ENCODE results near the gene RAB3GAP2.
"Not testable (repeated sequence)": the region's sequence is repeated elsewhere in the genome, so short reads cannot be mapped to it uniquely, and the experiment has no call there.

RAB3GAP2 gene

GRCh38 chr1:220160027-220160426, 112.2 kb downstream of the RAB3GAP2 start:
- no peaks in the 10 kb centered on the region for H3K27me3 Mint-ChIP-seq
- no peak overlapping the region for H3K4me3 Mint-ChIP-seq
- H3K27ac Mint-ChIP-seq: no peak overlapping the region
- no peaks in the 10 kb centered on the region for H3K9me3 Mint-ChIP-seq
- peaks cover 14% of the 10 kb centered on the region for H3K36me3 Mint-ChIP-seq
- peaks cover 15% of the 10 kb centered on the region for H3K4me1 Mint-ChIP-seq

DNA sequence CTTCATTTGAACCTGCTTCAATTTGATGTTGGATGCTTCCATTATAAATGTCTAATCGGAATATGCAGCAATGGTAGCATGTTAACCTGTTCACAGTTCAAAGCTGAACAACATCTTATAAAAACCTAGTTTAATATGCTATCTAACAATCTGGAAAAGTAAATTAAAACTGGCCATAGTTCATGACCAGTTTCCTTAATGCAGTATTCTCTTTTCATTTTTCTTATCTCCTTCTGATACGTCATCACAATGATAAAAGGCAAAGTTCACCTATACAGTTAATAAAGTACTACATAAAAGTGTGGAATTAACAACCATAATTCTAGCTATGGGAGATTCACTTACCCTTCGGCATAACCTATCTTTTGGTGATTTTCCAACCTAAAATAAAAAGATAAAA, 113.2 kb downstream of the RAB3GAP2 start:
- Mint-ChIP-seq H3K9me3 (no peaks in the 10 kb centered on the region), H3K4me1 (peaks cover 15% of the 10 kb centered on the region), H3K27ac (no peak overlapping the region), H3K27me3 (no peaks in the 10 kb centered on the region), H3K36me3 (peaks cover 14% of the 10 kb centered on the region), H3K4me3 (no peak overlapping the region)

DNA sequence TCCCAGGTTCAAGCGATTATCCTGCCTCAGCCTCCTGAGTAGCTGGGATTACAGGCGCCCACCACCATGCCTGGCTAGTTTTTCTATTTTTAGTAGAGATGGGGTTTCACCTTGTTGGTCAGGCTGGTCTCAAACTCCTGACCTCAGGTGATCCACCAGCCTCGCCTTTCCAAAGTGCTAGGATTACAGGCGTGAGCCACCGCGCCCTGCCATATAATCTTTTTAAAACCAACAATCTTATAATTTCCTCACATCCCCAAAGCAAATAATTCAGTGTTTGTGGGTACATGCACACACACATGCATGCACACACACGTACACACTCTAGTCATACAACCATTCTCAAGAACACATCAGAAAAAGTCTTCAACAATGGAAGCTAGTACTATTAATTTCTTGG, 113.7 kb downstream of the RAB3GAP2 start:
- H3K27ac Mint-ChIP-seq, H3K4me3 Mint-ChIP-seq, H3K27me3 Mint-ChIP-seq, H3K9me3 Mint-ChIP-seq: not testable (repeated sequence)
- Mint-ChIP-seq H3K36me3 (peaks cover 14% of the 10 kb centered on the region), H3K4me1 (peaks cover 15% of the 10 kb centered on the region)

- Mint-ChIP-seq H3K9me3 (no peaks in the 10 kb centered on the region), H3K27ac (no peak overlapping the region), H3K4me1 (peaks cover 15% of the 10 kb centered on the region), H3K4me3 (no peak overlapping the region), H3K27me3 (no peaks in the 10 kb centered on the region), H3K36me3 (peaks cover 16% of the 10 kb centered on the region)
These were observed 114.5 kb downstream of the RAB3GAP2 start for GRCh38 chr1:220157738-220158137.

GRCh38 chr1:220156620-220157146, 115.6 kb downstream of the RAB3GAP2 start:
- Mint-ChIP-seq H3K27me3 (no peaks in the 10 kb centered on the region), H3K36me3 (peaks cover 18% of the 10 kb centered on the region), H3K4me3 (no peak overlapping the region), H3K27ac (peak overlapping the region; percentile 76), H3K4me1 (peaks cover 15% of the 10 kb centered on the region), H3K9me3 (no peaks in the 10 kb centered on the region)

- no peaks in the 10 kb centered on the region for H3K27me3 Mint-ChIP-seq
- no peak overlapping the region for H3K4me3 Mint-ChIP-seq
- H3K27ac Mint-ChIP-seq: no peak overlapping the region
- no peaks in the 10 kb centered on the region for H3K9me3 Mint-ChIP-seq
- H3K36me3 Mint-ChIP-seq: peaks cover 14% of the 10 kb centered on the region
- peaks cover 8% of the 10 kb centered on the region for H3K4me1 Mint-ChIP-seq
These were observed 119.1 kb downstream of the RAB3GAP2 start for GRCh38 chr1:220153147-220153546.

GRCh38 chr1:220151454-220151853, 120.8 kb downstream of the RAB3GAP2 start:
- H3K27ac Mint-ChIP-seq: peak overlapping the region; percentile 66
- no peaks in the 10 kb centered on the region for H3K9me3 Mint-ChIP-seq

DNA sequence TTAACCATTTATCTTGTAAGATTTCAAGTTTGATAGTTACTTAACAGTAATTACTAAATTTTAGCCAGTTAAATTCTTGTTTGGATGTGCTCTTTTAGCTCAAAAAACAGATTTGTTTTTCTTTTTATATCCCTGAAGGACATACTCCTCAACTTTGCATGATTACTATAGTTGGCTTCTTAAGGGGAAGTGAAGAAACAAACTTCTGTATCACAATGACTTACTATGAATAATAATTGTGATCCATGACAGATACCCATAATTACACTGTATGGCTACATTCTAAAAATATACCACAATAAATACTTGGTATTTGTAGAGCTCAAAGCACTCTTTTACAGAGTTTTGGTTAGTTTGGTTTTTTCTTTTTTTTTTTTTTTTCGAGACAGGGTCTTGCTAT, 122.5 kb downstream of the RAB3GAP2 start:
- H3K4me3 Mint-ChIP-seq: no peak overlapping the region
- no peaks in the 10 kb centered on the region for H3K27me3 Mint-ChIP-seq
- H3K27ac Mint-ChIP-seq: no peak overlapping the region
- no peaks in the 10 kb centered on the region for H3K9me3 Mint-ChIP-seq
- H3K36me3 Mint-ChIP-seq: peaks cover 13% of the 10 kb centered on the region
- no peaks in the 10 kb centered on the region for H3K4me1 Mint-ChIP-seq

More at GRCh38 chr1:220151454-220151853, 120.8 kb downstream of the RAB3GAP2 start:
- Mint-ChIP-seq H3K36me3 (peaks cover 10% of the 10 kb centered on the region), H3K4me3 (no peak overlapping the region), H3K27me3 (no peaks in the 10 kb centered on the region), H3K4me1 (no peaks in the 10 kb centered on the region)

DNA sequence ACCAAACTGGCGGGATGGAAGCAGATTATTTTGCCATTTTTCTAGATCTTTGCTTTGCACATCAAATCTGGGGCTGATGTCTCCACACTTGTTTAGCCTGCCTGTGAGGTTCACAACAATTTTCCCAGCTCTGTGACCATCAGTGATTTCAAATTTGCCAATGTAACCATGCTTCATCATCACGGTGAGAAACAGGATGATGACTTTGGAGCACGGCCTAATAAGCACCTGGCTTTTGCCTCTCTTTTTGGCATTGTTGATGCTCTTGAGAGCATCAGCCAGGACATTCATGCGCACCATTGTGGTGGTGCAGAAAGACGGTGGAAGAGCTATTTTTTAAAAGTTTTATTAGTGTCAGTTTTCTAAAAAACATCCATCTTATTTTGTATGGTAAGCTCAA, 128.2 kb downstream of the RAB3GAP2 start:
- Mint-ChIP-seq H3K27me3 (no peaks in the 10 kb centered on the region), H3K4me3 (no peak overlapping the region), H3K27ac (no peak overlapping the region), H3K4me1 (no peaks in the 10 kb centered on the region), H3K36me3 (peaks cover 12% of the 10 kb centered on the region), H3K9me3 (no peaks in the 10 kb centered on the region)

DNA sequence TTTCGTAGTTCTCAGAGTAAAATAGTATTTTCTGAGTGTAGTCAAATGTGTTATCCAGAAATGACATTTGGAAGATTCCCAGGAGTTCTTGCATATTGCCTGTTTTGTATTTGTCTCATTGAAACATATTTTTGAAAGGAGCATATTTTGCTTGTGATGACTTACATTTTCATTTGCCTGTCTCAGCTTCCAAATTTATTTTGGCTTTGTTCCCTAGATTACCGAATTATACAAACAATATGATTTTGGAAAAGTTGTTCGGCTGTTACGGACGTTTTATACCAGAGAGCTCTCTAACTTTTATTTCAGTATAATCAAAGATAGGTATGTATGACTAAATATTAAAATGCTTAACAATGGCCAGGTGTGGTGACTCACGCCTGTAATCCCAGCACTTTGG, 132.3 kb downstream of the RAB3GAP2 start:
- no peak overlapping the region for H3K27ac Mint-ChIP-seq
- no peaks in the 10 kb centered on the region for H3K27me3 Mint-ChIP-seq
- H3K4me1 Mint-ChIP-seq: peaks cover 9% of the 10 kb centered on the region
- no peak overlapping the region for H3K4me3 Mint-ChIP-seq
- no peaks in the 10 kb centered on the region for H3K9me3 Mint-ChIP-seq
- H3K36me3 Mint-ChIP-seq: peaks cover 9% of the 10 kb centered on the region

DNA sequence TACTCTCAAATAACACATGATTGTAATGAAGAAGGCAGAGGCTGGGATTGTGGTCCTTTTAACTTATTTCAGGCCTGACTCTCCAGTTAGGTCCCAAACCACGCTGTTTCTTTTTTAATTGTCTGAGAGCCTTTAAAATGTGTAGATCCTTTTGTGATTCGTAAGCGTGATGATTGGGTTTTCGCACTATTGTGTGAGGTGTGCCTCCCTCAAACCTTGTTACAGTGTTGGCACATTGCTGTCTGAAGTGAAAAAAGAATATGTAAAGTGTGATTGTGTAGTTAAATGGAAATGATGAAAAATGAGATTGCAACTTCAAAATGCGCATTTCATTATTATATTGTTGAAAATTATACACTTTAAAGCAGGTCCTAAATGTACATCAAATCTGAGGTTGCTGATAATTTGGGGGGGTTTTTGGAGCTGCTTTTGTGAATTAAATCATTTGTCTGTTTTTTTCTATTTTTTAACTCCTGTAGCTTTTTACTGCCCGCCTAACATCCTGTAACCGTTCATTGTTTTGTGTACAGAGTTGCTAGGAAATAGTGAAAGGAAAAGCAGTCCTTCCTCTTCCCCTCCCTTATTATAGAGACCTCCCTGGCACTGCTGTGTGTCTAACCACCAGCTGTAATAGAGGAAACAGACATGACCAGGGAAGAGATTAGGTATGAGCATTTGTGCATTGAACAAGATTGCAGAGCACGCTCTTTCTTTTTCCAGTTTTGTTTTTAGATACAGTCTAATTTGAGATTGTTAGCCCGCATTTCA, 135.1 kb downstream of the RAB3GAP2 start:
- Mint-ChIP-seq H3K27me3 (no peaks in the 10 kb centered on the region), H3K9me3 (no peaks in the 10 kb centered on the region), H3K4me3 (no peak overlapping the region), H3K4me1 (peaks cover 9% of the 10 kb centered on the region), H3K27ac (peak overlapping the region; percentile 55), H3K36me3 (peaks cover 15% of the 10 kb centered on the region)

DNA sequence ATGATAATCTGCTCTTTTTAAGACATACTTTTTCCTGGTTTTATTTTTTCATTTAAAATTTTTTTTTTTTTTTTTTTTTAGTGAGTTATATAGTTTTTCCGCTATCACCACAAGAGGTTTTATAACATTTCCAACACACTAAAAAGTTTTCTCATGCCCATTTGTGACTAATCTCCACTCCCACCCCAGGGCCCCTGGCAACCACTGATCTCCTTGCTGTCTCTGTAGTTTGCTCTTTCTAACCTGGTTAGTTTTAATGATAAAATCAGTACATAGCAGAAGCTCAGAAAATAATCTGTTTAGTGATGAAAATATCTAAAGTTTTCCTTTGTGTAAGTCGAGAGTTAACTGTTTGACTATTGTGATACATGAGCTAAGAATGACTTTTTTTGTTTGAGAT, 136.5 kb downstream of the RAB3GAP2 start:
- Mint-ChIP-seq H3K27me3 (no peaks in the 10 kb centered on the region), H3K27ac (no peak overlapping the region), H3K4me3 (no peak overlapping the region), H3K36me3 (peaks cover 16% of the 10 kb centered on the region), H3K9me3 (no peaks in the 10 kb centered on the region), H3K4me1 (peaks cover 9% of the 10 kb centered on the region)

- H3K4me3 Mint-ChIP-seq: no peak overlapping the region
- no peaks in the 10 kb centered on the region for H3K9me3 Mint-ChIP-seq
- H3K36me3 Mint-ChIP-seq: peaks cover 32% of the 10 kb centered on the region
- H3K27ac Mint-ChIP-seq: no peak overlapping the region
- H3K4me1 Mint-ChIP-seq: peaks cover 10% of the 10 kb centered on the region
- H3K27me3 Mint-ChIP-seq: no peaks in the 10 kb centered on the region
These were observed 142.6 kb downstream of the RAB3GAP2 start for GRCh38 chr1:220129479-220130210.

GRCh38 chr1:220127076-220127475, 145.2 kb downstream of the RAB3GAP2 start:
- no peaks in the 10 kb centered on the region for H3K9me3 Mint-ChIP-seq
- peaks cover 24% of the 10 kb centered on the region for H3K36me3 Mint-ChIP-seq
- H3K4me1 Mint-ChIP-seq: peaks cover 18% of the 10 kb centered on the region
- H3K27ac Mint-ChIP-seq: no peak overlapping the region
- no peaks in the 10 kb centered on the region for H3K27me3 Mint-ChIP-seq
- no peak overlapping the region for H3K4me3 Mint-ChIP-seq

DNA sequence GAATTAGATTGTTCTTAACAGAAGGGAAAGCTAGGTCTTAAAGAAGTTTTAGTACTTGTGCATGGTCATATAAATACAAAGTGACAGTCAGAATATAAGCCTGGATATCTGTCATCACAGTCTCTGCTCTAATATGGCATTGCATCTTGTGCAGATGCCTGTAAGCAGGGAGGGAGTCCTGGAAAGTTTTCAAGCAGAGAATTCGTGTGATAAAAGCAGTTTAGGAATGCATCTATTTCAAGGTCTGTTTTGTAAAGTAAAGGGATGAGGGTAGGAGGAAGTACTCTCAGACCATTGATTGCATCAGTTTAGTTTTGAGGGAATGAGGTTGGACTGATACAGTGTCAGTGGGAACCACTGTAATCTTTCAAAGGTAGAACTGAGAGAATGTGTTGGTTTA, 147.7 kb downstream of the RAB3GAP2 start:
- Mint-ChIP-seq H3K27me3 (no peaks in the 10 kb centered on the region), H3K9me3 (no peaks in the 10 kb centered on the region), H3K4me1 (peaks cover 11% of the 10 kb centered on the region), H3K4me3 (no peak overlapping the region), H3K36me3 (peaks cover 16% of the 10 kb centered on the region), H3K27ac (no peak overlapping the region)

DNA sequence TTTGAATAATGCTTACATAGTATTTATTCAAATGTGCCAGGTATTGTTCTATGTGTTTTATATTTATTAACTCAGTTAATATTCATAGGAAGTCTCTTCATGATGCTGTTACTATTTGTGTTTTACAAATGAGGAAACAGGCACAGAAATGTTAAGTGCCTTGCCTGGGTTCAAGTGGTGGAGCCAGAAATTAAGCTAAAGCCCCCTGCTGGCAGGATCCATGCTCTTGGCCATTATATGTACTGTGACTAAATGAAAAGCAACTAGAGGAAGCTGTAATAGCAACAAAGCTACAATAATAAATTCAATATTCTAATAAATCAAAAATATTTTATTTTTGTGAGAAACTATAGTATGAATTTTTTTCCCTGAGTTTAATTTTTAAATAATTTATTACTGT, 148.4 kb downstream of the RAB3GAP2 start:
- no peak overlapping the region for H3K4me3 Mint-ChIP-seq
- H3K36me3 Mint-ChIP-seq: peaks cover 12% of the 10 kb centered on the region

More for the DNA sequence above, 148.4 kb downstream of the RAB3GAP2 start:
- peaks cover 14% of the 10 kb centered on the region for H3K4me1 Mint-ChIP-seq
- no peak overlapping the region for H3K27ac Mint-ChIP-seq
- H3K27me3 Mint-ChIP-seq: no peaks in the 10 kb centered on the region
- no peaks in the 10 kb centered on the region for H3K9me3 Mint-ChIP-seq

Measured in activated naive CD4-positive, alpha-beta T cell treated with anti-CD3 and anti-CD28 coated beads, Interleukin-2, amount 50 U/mL, for 24 hours (primary cell).